CD4-positive, alpha-beta memory T cell (primary cell): ENCODE measurements around the gene TSC22D1. TPM values are rescaled to one million over a fixed set of nuclear protein-coding genes. Genes with fewer than 3 reads are reported as not detected.

Source experiments
- CTCF ChIA-PET: fragments of 350-600 bp; sonication (Branson Sonifier 250); formaldehyde crosslinking; loops from one replicate; lab custom pipeline; 2021; ENCODE audit warnings: inconsistent platforms; ENCODE audit not compliant: partially characterized antibody; lab: Charles Lee
- POLR2A ChIA-PET: fragments of 350-600 bp; sonication (Branson Sonifier 250); formaldehyde crosslinking; loops from one replicate; lab custom pipeline; 2021; ENCODE audit not compliant: partially characterized antibody; lab: Charles Lee
- DNase-seq, 5 donors: peaks; one replicate each; pipeline versions ENCODE4 v3.0.0 to v3.0.0-alpha.2; 2020 to 2022; ENCODE audit warnings: mixed read lengths in 1 of 5
- H3K27ac ChIP-seq: one replicate; pipeline ENCODE4 v1.7.0; 2013; ENCODE audit warnings: low read depth, low read length
- H3K27me3 ChIP-seq: 2 replicates; pipeline ENCODE4 v1.7.0; 2013; ENCODE audit warnings: mild to moderate bottlenecking, low read length, moderate library complexity; ENCODE audit not compliant: insufficient read depth
- H3K36me3 ChIP-seq: 2 replicates; pipeline ENCODE4 v1.7.0; 2013; ENCODE audit warnings: mild to moderate bottlenecking, low read length, moderate library complexity; ENCODE audit not compliant: insufficient read depth
- H3K4me1 ChIP-seq: 2 replicates; pipeline ENCODE4 v1.7.0; 2013; ENCODE audit warnings: mild to moderate bottlenecking, low read length, moderate library complexity; ENCODE audit not compliant: insufficient read depth
- H3K4me3 ChIP-seq, 2 donors: one replicate each; pipeline ENCODE4 v1.7.0; 2013; ENCODE audit warnings: low read length in 2 of 2, mild to moderate bottlenecking in 1 of 2
- H3K9me3 ChIP-seq, 2 donors: one replicate each; pipeline ENCODE4 v1.7.0; 2013; ENCODE audit warnings: low read length in 2 of 2, control low read depth in 1 of 2; ENCODE audit not compliant: control insufficient read depth in 1 of 2
- H3K27ac Mint-ChIP-seq, 7 donors: one replicate each; pipeline ENCODE4 v1.8.0; 2020 to 2021; ENCODE audit warnings: mixed read lengths in 7 of 7, mild to moderate bottlenecking in 6 of 7, inconsistent platforms in 3 of 7, moderate library complexity in 3 of 7
- H3K27me3 Mint-ChIP-seq, 2 donors: one replicate each; pipeline ENCODE4 v1.8.0; 2020 to 2021; ENCODE audit warnings: mixed read lengths in 2 of 2
- H3K36me3 Mint-ChIP-seq, 2 donors: one replicate each; pipeline ENCODE4 v1.8.0; 2020 to 2021; ENCODE audit warnings: mixed read lengths in 2 of 2, inconsistent platforms in 1 of 2, mild to moderate bottlenecking in 1 of 2
- H3K4me1 Mint-ChIP-seq, 4 donors: one replicate each; pipeline ENCODE4 v1.8.0; 2020 to 2021; ENCODE audit warnings: mixed read lengths in 4 of 4, mild to moderate bottlenecking in 1 of 4
- H3K4me3 Mint-ChIP-seq, 8 donors: one replicate each; pipeline ENCODE4 v1.8.0; 2020 to 2021; ENCODE audit warnings: mixed read lengths in 8 of 8, mild to moderate bottlenecking in 7 of 8, moderate library complexity in 6 of 8, inconsistent platforms in 3 of 8
- H3K9me3 Mint-ChIP-seq, 8 donors: one replicate each; pipeline ENCODE4 v1.8.0; 2020 to 2021; ENCODE audit warnings: mixed read lengths in 8 of 8, mild to moderate bottlenecking in 5 of 8, inconsistent platforms in 3 of 8, moderate library complexity in 1 of 8
- intact Hi-C: fragments of 100-400 bp; cut with micrococcal nuclease; formaldehyde crosslinking; loops from one replicate; pipeline ENCODE4 v1.15.1; 2023
- polyA plus RNA-seq, 2 donors: library from polyadenylated mRNA; unstranded; fragments of 300-500 nt; fragmentation: Illumina TruSeq; gene quantifications; one replicate each; pipeline ENCODE4 v1.2.3, GENCODE V29; 2021
- total RNA-seq, 2 experiments: library from RNA; stranded (reverse); gene quantifications; one replicate each; pipeline ENCODE4 v1.2.3, GENCODE V29; 2021

Gene TSC22D1
- total RNA-seq (10 to 100 TPM; 35.9 to 38.1 TPM), polyA plus RNA-seq (1 to 10 TPM; 2.6 to 9.7 TPM)

- H3K27ac ChIP-seq, result peak within 1 kb of the TSS; percentile 84
- intact Hi-C loops, result loop anchor here (2.0 to 5.0 kb wide), 8 partner anchors 54 to 1976 kb away; partner anchors contain the start of genes CCDC122, LACC1, LRCH1 and ZC3H13
- H3K4me1 ChIP-seq, result peaks cover 52% of the 10 kb centered on the region
- Mint-ChIP-seq H3K9me3 (peaks cover 0 to 1% (median 0%) of the 10 kb centered on the region in 8 donors), H3K36me3 (peaks cover 4 to 12% of the 10 kb centered on the region in 2 donors), H3K4me3 (peak within 1 kb of the TSS; percentile 95 to 99 (median 98)), H3K4me1 (peaks cover 37 to 53% (median 45%) of the 10 kb centered on the region in 4 donors), H3K27ac (peak within 1 kb of the TSS; percentile 91 to 100 (median 96)), H3K27me3 (no peaks in the 10 kb centered on the region)
- no peaks in the 10 kb centered on the region for H3K36me3 ChIP-seq
- CTCF ChIA-PET, result interaction anchor here (0.7 to 1.7 kb wide), 5 partner anchors 31 to 394 kb away, joined by 3 to 5 read pairs (median 3); no protein-coding TSS in a partner anchor
- no peaks in the 10 kb centered on the region for H3K9me3 ChIP-seq
- POLR2A ChIA-PET, result interaction anchor here (1.0 to 2.7 kb wide), 7 partner anchors 10 to 889 kb away, joined by 3 to 12 read pairs (median 4); partner anchors contain the start of gene COG3
- H3K4me3 ChIP-seq, result peak within 1 kb of the TSS; percentile 81 to 86
- peak; percentile 66 to 86 (median 70) for DNase-seq
- no peaks in the 10 kb centered on the region for H3K27me3 ChIP-seq
Observed at GRCh38 chr13:44575741-44576350, at the start of gene TSC22D1. TSC22D1 (minus strand) TSS chr13:44576330; CDS start chr13:44576074, 256 bp downstream.

GRCh38 chr13:44622708-44623107 lies 46.6 kb upstream of the TSC22D1 start:
- no peak for DNase-seq
- Histone ChIP-seq H3K27ac (no peak overlapping the region), H3K4me1 (no peaks in the 10 kb centered on the region), H3K9me3 (no peaks in the 10 kb centered on the region), H3K27me3 (no peaks in the 10 kb centered on the region), H3K4me3 (no peak overlapping the region), H3K36me3 (no peaks in the 10 kb centered on the region)
- Mint-ChIP-seq H3K4me1 (no peaks in the 10 kb centered on the region), H3K36me3 (no peaks in the 10 kb centered on the region), H3K27me3 (peaks cover 13 to 14% of the 10 kb centered on the region in 2 donors), H3K27ac (no peak overlapping the region), H3K9me3 (peaks cover 0 to 2% (median 0%) of the 10 kb centered on the region in 8 donors), H3K4me3 (no peak overlapping the region)
- ChIA-PET POLR2A (no interaction called here), CTCF (no interaction called here)
- intact Hi-C loops, result no loop called here

- Mint-ChIP-seq H3K27ac (no peak overlapping the region), H3K4me1 (no peaks in the 10 kb centered on the region), H3K27me3 (peaks cover 10 to 14% of the 10 kb centered on the region in 2 donors), H3K4me3 (no peak overlapping the region), H3K9me3 (peaks cover 0 to 2% (median 0%) of the 10 kb centered on the region in 8 donors), H3K36me3 (no peaks in the 10 kb centered on the region)
- ChIA-PET CTCF (no interaction called here), POLR2A (no interaction called here)
- H3K27me3 ChIP-seq, result no peaks in the 10 kb centered on the region
- no peak for DNase-seq
- H3K4me3 ChIP-seq, result no peak overlapping the region
- intact Hi-C loops, result no loop called here
- no peaks in the 10 kb centered on the region for H3K9me3 ChIP-seq
- H3K36me3 ChIP-seq, result no peaks in the 10 kb centered on the region
- no peaks in the 10 kb centered on the region for H3K4me1 ChIP-seq
- H3K27ac ChIP-seq, result no peak overlapping the region
Observed at GRCh38 chr13:44622261-44622660, 46.1 kb upstream of the TSC22D1 start.

- no peaks in the 10 kb centered on the region for H3K27me3 ChIP-seq
- H3K36me3 ChIP-seq, result no peaks in the 10 kb centered on the region
- H3K9me3 Mint-ChIP-seq, result no peaks in the 10 kb centered on the region
- no peaks in the 10 kb centered on the region for H3K4me1 Mint-ChIP-seq
- no peak overlapping the region for H3K27ac ChIP-seq
- H3K27me3 Mint-ChIP-seq, result peaks cover 0 to 9% of the 10 kb centered on the region in 2 donors
- CTCF ChIA-PET, result no interaction called here
- H3K36me3 Mint-ChIP-seq, result no peaks in the 10 kb centered on the region
- no peaks in the 10 kb centered on the region for H3K4me1 ChIP-seq
- no peak for DNase-seq
- H3K27ac Mint-ChIP-seq, result no peak overlapping the region
- H3K4me3 Mint-ChIP-seq, result no peak overlapping the region
- intact Hi-C loops, result no loop called here
- POLR2A ChIA-PET, result no interaction called here
- no peak overlapping the region for H3K4me3 ChIP-seq
- no peaks in the 10 kb centered on the region for H3K9me3 ChIP-seq
Observed at GRCh38 chr13:44620057-44620456, 43.9 kb upstream of the TSC22D1 start.

GRCh38 chr13:44619651-44620050 lies 43.5 kb upstream of the TSC22D1 start:
- Histone ChIP-seq H3K4me3 (no peak overlapping the region), H3K27me3 (no peaks in the 10 kb centered on the region), H3K27ac (no peak overlapping the region), H3K36me3 (no peaks in the 10 kb centered on the region), H3K9me3 (no peaks in the 10 kb centered on the region), H3K4me1 (no peaks in the 10 kb centered on the region)
- Mint-ChIP-seq H3K9me3 (no peaks in the 10 kb centered on the region), H3K36me3 (no peaks in the 10 kb centered on the region), H3K27me3 (peaks cover 0 to 9% of the 10 kb centered on the region in 2 donors), H3K4me1 (no peaks in the 10 kb centered on the region), H3K27ac (no peak overlapping the region), H3K4me3 (no peak overlapping the region)
- intact Hi-C loops, result no loop called here
- POLR2A ChIA-PET, result no interaction called here
- DNase-seq, result no peak
- CTCF ChIA-PET, result no interaction called here

- no peaks in the 10 kb centered on the region for H3K27me3 ChIP-seq
- intact Hi-C loops, result no loop called here
- no peak for DNase-seq
- H3K4me3 Mint-ChIP-seq, result no peak overlapping the region
- H3K27me3 Mint-ChIP-seq, result peaks cover 0 to 6% of the 10 kb centered on the region in 2 donors
- no peak overlapping the region for H3K4me3 ChIP-seq
- POLR2A ChIA-PET, result no interaction called here
- no peak overlapping the region for H3K27ac ChIP-seq
- H3K27ac Mint-ChIP-seq, result no peak overlapping the region
- no peaks in the 10 kb centered on the region for H3K4me1 Mint-ChIP-seq
- H3K36me3 Mint-ChIP-seq, result no peaks in the 10 kb centered on the region
- H3K36me3 ChIP-seq, result no peaks in the 10 kb centered on the region
- no peaks in the 10 kb centered on the region for H3K9me3 Mint-ChIP-seq
- H3K4me1 ChIP-seq, result no peaks in the 10 kb centered on the region
- H3K9me3 ChIP-seq, result no peaks in the 10 kb centered on the region
- CTCF ChIA-PET, result no interaction called here
Observed at GRCh38 chr13:44618326-44618725, 42.2 kb upstream of the TSC22D1 start.

GRCh38 chr13:44617648-44618047 lies 41.5 kb upstream of the TSC22D1 start:
- Histone ChIP-seq H3K4me3 (no peak overlapping the region), H3K9me3 (no peaks in the 10 kb centered on the region), H3K27me3 (no peaks in the 10 kb centered on the region), H3K4me1 (no peaks in the 10 kb centered on the region), H3K36me3 (no peaks in the 10 kb centered on the region), H3K27ac (no peak overlapping the region)
- intact Hi-C loops, result no loop called here
- Mint-ChIP-seq H3K9me3 (no peaks in the 10 kb centered on the region), H3K36me3 (no peaks in the 10 kb centered on the region), H3K4me3 (no peak overlapping the region), H3K27me3 (peaks cover 0 to 7% of the 10 kb centered on the region in 2 donors), H3K27ac (no peak overlapping the region), H3K4me1 (no peaks in the 10 kb centered on the region)
- ChIA-PET POLR2A (no interaction called here), CTCF (no interaction called here)
- DNase-seq, result no peak
